Activated CD4-positive, alpha-beta T cell treated with anti-CD3 and anti-CD28 coated beads, Interleukin-2, amount 50 U/mL, for 4 hours (primary cell): ENCODE results near the gene PRR15.

Experiments
- DNase-seq, 2 experiments: peaks; one replicate each; pipeline ENCODE4 v3.0.0-alpha.2; 2020

Gene PRR15

GRCh38 chr7:29611941-29612544 is 48.4 kb downstream of the PRR15 start:
- DNase-seq = no peak

DNA sequence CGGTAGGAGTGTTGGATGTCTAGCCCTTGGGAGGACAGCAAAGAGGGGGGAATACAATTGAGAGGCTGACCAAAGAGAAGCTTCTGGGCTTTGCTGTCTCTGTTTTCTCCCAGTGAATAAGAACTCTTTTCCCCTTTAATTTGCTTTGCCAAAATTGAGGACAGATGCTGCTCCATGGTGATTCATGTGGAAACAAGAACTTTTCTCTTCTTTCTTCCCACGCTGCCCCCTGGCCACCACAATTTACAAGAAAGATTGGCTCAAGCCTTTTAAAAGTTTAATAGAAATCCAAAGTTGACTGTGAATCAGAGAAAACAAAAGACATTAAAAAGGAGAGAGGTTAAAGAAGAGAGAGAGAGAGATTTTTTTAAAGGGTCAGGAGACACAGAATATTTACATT is 49.0 kb downstream of the PRR15 start:
- no peak for DNase-seq

DNA sequence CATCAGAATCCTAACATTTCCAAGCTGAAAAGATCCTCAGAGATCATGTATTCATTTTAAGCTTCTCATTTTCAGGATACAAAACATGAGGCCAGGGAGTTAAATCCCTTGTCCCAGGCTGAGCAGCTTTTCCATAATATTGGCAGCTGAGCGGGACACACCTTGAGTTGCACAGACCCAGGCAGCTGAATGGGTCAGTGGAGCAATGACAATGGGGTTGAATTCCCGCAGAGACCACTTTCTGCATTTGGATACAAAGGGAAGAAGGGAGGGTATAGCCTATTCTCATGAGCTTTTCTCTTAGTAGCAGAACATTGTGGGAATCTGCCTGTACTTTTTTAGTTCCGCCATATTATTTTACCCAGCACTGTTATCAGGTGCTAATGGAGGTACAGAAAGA is 49.5 kb downstream of the PRR15 start:
- no peak for DNase-seq

DNA sequence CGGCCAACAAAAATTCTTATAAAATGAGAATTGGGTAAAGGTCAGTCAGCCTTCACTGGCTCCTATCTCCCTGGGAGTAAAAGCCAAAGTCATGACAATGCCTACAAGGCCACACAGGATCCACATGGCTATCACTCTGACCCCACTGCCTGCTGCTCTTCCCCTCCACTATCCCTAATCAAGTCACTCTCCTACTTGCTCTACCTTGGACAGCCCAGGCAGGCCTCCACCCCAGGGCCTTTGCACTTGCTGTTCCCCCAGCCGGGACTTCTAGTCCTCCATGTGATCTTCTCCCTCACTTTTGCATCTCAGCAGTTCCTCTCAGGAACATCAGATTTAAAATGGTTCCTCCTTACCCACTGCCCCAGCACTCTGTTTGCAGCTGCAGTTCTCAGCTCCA is 50.6 kb downstream of the PRR15 start:
- no peak for DNase-seq
